Esophagus muscularis mucosa (tissue), 4 donors: ENCODE results near the gene BSND.

Experiments used
- CTCF ChIP-seq, 3 experiments: fragments of 200-600 bp in 2 of 3; fragments of 450-650 bp in 1 of 3; sonication (generic) in 2 of 3; IDR thresholded peaks; one replicate each; pipeline ENCODE4 v1.5.1; 2017 to 2019; ENCODE audit warnings: antibody characterized with exemption in 3 of 3, mild to moderate bottlenecking in 2 of 3, moderate library complexity in 1 of 3
- EP300 ChIP-seq: sonication (generic); formaldehyde crosslinking; IDR thresholded peaks from one replicate; pipeline ENCODE4 v1.6.1; 2017; ENCODE audit warnings: antibody characterized with exemption
- POLR2A ChIP-seq: fragments of 450-650 bp; IDR thresholded peaks from one replicate; pipeline ENCODE4 v1.6.1; 2017; ENCODE audit warnings: antibody characterized with exemption, moderate library complexity, mild to moderate bottlenecking, low read depth
- POLR2AphosphoS5 ChIP-seq, 2 donors: sonication (generic); formaldehyde crosslinking; IDR thresholded peaks; one replicate each; pipeline ENCODE4 v1.6.1; 2017; ENCODE audit warnings: antibody characterized with exemption in 2 of 2

- no peak for TF ChIP-seq CTCF (IDR thresholded peaks at IDR 0.05)
- no peak for TF ChIP-seq EP300
- TF ChIP-seq POLR2AphosphoS5 (IDR thresholded peaks at IDR 0.05), result no peak
- no peak for TF ChIP-seq POLR2A
These were observed 17.2 kb downstream of the BSND start for GRCh38 chr1:55015731-55016620.
